ENCODE data around the gene RAB10.
"Not testable (repeated sequence)": the region's sequence is repeated elsewhere in the genome, so short reads cannot be mapped to it uniquely, and the experiment has no call there.

Gene RAB10

GRCh38 chr2:26016012-26016705 is 17.7 kb upstream of the RAB10 start:
- no peak for DNase-seq (ENCODE audit: low spot score)

DNA sequence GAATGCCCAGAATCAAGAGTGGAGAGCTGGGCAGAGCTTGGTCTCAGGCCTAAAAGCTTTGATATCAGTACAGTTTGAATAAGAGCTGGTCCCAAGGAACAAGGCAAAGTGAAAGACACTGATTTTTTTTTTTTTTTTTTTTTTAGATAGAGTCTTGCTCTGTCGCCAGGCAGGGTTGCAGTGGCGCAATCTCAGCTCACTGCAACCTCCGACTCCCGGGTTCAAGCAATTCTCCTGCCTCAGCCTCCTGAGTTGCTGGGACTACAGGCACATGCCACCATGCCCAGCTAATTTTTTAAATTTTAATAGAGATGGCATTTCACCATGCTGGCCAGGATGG is 17.2 kb upstream of the RAB10 start:
- not testable (repeated sequence) for DNase-seq (ENCODE audit: low spot score)

DNA sequence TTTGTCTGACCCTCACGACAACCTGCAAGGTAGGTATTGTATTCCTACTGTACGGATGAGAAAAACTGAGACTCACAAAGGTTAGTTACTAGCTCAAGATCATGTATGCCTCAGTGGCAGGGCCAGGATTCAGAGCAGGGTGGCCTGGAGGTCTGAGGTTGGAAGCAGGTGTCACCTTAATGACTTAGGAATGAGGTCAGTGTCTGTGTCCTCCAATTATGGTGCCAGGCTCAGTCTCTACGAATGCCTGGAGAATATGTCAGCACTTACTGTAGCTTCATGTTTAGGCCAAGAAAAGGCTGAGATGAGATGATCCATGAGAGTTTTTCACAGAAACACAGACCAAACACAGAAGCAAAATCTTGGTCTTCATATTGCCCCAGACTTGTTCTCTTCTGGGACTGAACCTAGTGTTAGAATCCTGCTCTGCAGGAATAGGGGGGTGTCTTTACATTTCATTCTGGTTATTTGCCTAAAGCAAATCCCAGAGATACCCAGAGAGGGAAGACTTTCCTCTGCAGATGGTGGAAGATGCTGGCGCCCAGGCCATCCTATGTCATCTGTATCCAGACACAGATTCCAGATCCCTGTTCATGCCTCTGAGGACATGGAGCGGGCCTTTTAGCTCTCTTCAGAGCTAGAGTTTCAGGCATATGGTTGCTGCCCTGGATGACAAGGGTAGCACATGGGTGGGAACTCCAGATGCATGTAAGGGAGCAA is 16.3 kb upstream of the RAB10 start:
- DNase-seq (ENCODE audit: low spot score) = no peak

DNA sequence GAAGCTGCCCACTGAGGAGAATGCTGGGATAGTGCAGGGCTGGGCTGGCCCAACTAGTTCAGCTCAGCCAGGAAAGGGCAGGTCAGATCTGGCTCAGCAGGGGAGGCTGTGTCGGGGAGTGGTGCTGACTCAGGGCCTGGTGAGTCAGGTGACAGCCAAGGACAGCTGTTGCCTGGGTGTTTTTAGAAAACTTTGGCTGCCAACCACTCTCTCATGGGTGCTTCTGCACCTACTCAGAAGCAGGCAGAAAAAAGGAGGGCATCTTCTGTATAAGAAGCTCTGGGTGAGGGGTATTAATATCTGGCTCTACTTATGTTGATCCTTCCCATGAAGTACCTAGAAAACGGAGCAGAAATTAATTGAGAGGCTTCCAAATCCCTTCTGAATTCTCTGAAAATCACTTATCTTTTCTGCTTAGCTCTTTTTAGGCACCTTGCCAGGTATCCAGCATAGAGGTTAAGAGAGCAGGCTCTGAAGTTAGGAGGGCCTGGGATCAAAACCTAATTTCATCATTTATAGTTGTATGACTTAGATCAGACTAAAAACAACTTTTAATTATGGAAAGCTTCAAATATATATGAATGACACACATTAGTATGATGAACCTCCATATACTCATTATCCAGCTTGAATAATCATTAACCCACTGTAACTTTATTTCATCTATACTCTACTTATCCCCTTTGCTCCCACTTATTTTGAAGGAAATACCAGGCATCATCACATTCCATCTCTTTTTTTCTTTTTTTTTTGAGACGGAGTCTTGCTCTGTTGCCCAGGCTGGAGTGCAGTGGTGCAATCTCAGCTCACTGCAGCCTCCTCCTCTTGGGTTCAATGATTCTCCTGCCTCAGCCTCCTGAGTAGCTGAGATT is 15.5 kb upstream of the RAB10 start:
- DNase-seq (ENCODE audit: low spot score) = peak; percentile 80

GRCh38 chr2:26020231-26020640 is 13.6 kb upstream of the RAB10 start:
- DNase-seq (ENCODE audit: low spot score) = no peak

DNA sequence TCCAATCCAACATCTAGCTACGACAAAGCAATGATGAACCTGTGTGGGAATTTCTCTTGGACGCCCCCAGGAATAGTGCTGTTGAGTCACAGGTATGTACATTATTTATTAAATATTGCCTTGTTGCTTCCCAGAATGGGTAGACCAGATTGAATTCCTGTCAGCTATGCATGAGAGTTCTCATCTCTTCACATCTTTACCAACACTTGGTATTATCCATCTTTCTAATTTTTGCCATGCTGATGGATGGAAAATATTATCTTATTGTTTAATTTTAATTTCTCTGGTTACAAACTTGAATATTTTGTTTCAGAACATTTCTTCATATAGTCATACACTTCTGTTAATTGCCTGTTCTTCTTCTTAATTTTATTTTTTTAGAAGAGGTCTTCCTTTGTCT is 9.6 kb upstream of the RAB10 start:
- no peak for DNase-seq (ENCODE audit: low spot score)

DNA sequence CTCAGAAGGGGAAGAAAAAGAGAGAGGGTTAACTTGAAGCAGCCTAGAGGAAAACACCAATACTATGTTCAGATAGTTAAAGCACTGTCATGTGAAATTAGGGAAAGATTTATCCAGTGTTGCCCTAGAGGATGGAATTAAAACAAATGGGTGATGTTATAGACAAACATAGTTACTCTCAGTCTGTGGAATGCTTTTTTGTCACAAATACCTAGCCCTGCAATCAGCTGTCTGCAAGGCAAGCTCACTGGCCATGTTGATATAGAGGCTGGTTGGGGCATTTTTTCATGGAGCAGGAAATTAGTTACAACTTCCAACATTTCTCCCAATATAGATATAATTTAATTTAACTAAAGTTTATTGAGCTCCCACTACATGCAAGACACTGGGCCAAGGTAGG is 8.4 kb upstream of the RAB10 start:
- no peak for DNase-seq (ENCODE audit: low spot score)

- DNase-seq (ENCODE audit: low spot score) = not testable (repeated sequence)
Measured at GRCh38 chr2:26028083-26028482, 5.8 kb upstream of the RAB10 start.

DNA sequence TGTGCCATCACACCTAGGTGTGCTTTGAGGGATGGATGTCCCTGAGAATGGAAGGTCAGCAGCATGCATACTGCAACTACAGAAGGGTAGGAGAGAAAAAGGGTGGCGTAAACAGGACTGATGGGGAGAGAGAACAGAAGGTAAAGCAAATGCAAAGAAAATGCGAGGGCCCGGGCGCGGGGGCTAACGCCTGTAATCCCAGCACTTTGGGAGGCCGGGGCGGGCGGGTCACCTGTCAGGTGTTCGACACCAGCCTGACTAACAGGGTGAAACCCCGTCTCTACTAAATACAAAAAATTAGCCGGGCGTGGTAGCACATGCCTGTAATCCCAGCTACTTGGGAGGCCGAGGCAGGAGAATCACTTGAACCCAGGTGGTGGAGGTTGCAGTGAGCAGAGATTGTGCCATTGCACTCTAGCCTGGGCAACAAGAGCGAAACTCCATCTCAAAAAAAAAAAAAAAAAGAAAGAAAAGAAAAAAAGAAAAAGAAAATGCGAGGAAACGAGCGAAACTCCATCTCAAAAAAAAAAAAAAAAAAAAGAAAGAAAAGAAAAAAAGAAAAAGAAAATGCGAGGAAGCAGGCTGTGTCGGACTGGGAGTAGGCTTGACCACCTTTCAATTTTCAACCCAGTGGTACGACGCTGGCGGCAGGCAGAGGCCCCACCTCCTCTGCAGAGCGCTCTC is 1.2 kb upstream of the RAB10 start:
- not testable (repeated sequence) for DNase-seq (ENCODE audit: low spot score)

DNA sequence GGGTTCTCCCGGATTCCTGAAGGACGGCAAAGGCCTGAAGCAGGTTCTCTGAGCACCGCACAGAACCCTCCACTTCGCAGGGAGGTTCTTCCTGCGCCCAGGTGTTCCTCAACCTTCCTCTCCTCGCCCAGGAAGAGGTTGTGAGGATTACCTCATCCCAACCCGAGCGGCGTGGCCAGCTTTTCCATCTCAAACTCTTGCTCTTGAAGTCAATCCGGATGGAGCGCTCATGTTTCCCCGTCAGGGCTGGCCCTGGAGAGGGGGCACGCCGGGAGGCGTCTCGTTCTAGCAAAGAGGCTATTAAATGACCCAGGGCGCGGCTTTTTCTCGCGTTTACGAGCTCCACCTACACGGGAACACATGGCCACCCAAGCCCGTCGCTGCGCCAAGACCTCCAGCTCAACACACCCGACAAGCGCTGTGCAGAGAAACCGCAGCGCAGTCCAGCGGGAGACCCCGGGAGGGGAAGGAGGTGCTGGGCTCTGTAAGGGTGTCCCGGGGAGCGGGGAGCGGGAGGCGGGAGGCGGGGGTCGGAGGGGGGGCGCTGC is 540 bp upstream of the RAB10 start:
- peak; percentile 92 for DNase-seq (ENCODE audit: low spot score)

DNA sequence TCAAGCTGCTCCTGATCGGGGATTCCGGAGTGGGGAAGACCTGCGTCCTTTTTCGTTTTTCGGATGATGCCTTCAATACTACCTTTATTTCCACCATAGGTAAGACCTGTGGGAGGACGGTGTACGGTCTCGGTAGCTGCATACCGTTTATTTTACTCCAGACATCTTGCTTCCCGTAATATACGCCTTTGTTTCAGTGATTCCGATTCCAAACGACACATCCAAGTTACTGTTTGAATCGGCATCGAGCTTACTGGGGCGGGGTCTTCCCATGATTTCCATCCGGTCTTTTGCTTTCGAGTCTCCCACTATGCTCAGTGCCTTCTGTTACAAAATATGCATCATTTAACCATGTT is 731 bp downstream of the RAB10 start:
- DNase-seq (ENCODE audit: low spot score) = no peak

- no peak for DNase-seq (ENCODE audit: low spot score)
Measured at GRCh38 chr2:26035090-26035743, 1.3 kb downstream of the RAB10 start.

- no peak for DNase-seq (ENCODE audit: low spot score)
Measured at GRCh38 chr2:26039603-26040323, 5.9 kb downstream of the RAB10 start.

- no peak for DNase-seq (ENCODE audit: low spot score)
Measured at GRCh38 chr2:26043109-26043508, 9.2 kb downstream of the RAB10 start.

- DNase-seq (ENCODE audit: low spot score) = no peak
Measured at GRCh38 chr2:26043862-26044696, 10.2 kb downstream of the RAB10 start.

- DNase-seq (ENCODE audit: low spot score) = no peak
Measured at GRCh38 chr2:26048791-26049190, 14.9 kb downstream of the RAB10 start.

GRCh38 chr2:26049641-26050040 is 15.8 kb downstream of the RAB10 start:
- DNase-seq (ENCODE audit: low spot score) = no peak

GRCh38 chr2:26052740-26053139 is 18.9 kb downstream of the RAB10 start:
- DNase-seq (ENCODE audit: low spot score) = no peak

DNA sequence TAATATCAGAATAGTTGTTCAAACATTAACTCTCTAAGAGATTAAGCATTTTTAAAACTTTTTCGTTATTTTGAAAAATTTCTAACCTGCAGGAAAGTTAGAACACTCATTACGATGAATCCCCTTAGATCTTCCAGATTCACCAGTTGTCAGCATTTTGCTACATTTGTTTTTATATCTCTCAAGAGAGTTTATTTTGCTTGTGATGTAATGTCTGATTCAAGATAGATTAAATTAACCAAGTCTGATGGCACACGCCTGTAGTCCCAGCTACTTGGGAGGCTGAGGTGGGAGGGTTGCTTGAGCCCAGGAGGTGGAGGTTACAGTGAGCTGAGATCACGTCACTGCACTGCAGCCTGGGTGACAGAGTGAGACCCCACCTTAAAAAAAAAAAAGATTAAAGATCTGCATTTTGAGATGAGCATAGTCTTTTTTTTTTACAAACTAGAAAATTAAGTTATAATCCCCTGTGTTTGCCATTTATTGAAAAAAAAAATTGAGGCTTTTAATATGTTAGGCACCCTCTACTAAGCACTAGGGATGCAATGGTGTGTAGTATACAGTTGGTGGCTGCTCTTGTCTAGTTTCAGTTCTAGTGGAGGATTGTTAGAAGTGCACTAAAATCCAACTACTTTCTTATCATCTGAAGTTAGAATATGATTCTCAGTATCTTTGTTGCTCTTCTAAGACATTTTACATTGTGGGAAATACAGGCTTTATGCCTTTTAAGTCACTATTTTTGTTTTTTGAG is 20.9 kb downstream of the RAB10 start:
- DNase-seq (ENCODE audit: low spot score) = no peak
